ENCODE measurements around the gene IRX3.

GRCh38 chr16:54288030-54288834 lies 1.6 kb upstream of the IRX3 start:
- no peak for TF ChIP-seq CTCF (IDR thresholded peaks at IDR 0.05; ENCODE audit: low read length)
- TF ChIP-seq EZH2 (optimal IDR thresholded peaks at IDR 0.05; ENCODE audit: low read depth, low read length) = no peak
- no peak for TF ChIP-seq EZH2phosphoT487 (IDR thresholded peaks at IDR 0.05; ENCODE audit: low read length)
